GM19328 (cell line): ENCODE data around the gene DPEP1.
"Not testable (repeated sequence)": the region's sequence is repeated elsewhere in the genome, so short reads cannot be mapped to it uniquely, and the experiment has no call there.

Experiments used
- ATAC-seq: cut with Tn5 transposase; IDR thresholded peaks from one replicate; pipeline ENCODE4 v1.9.1; 2021; ENCODE audit warnings: mild to moderate bottlenecking, moderate library complexity; ENCODE audit not compliant: unreplicated experiment

DPEP1 gene

GRCh38 chr16:89618109-89618998 lies 4.9 kb downstream of the DPEP1 start:
- no peak for ATAC-seq

GRCh38 chr16:89619840-89620239 lies 6.4 kb downstream of the DPEP1 start:
- no peak for ATAC-seq

- no peak for ATAC-seq
Observed at GRCh38 chr16:89620406-89620841, 7.0 kb downstream of the DPEP1 start.

- no peak for ATAC-seq
Observed at GRCh38 chr16:89621136-89621697, 7.8 kb downstream of the DPEP1 start.

- no peak for ATAC-seq
Observed at GRCh38 chr16:89621698-89622409, 8.4 kb downstream of the DPEP1 start.

- no peak for ATAC-seq
Observed at GRCh38 chr16:89623511-89624261, 10.2 kb downstream of the DPEP1 start.

GRCh38 chr16:89624777-89625761 lies 11.6 kb downstream of the DPEP1 start:
- ATAC-seq: no peak

GRCh38 chr16:89629827-89630610 lies 16.6 kb downstream of the DPEP1 start:
- ATAC-seq: no peak

GRCh38 chr16:89633064-89633631 lies 19.7 kb downstream of the DPEP1 start:
- no peak for ATAC-seq

GRCh38 chr16:89634463-89635385 lies 21.3 kb downstream of the DPEP1 start:
- ATAC-seq: not testable (repeated sequence)

GRCh38 chr16:89636663-89637062 lies 23.2 kb downstream of the DPEP1 start:
- ATAC-seq: no peak

GRCh38 chr16:89637379-89637778 lies 23.9 kb downstream of the DPEP1 start:
- ATAC-seq: no peak

- ATAC-seq: no peak
Observed at GRCh38 chr16:89638455-89638854, 25.0 kb downstream of the DPEP1 start.

- no peak for ATAC-seq
Observed at GRCh38 chr16:89639385-89639784, 25.9 kb downstream of the DPEP1 start.

- ATAC-seq: no peak
Observed at GRCh38 chr16:89641458-89642119, 28.1 kb downstream of the DPEP1 start.

- ATAC-seq: no peak
Observed at GRCh38 chr16:89642574-89642973, 29.1 kb downstream of the DPEP1 start.

- no peak for ATAC-seq
Observed at GRCh38 chr16:89643769-89644300, 30.4 kb downstream of the DPEP1 start.
